Endothelial cell of umbilical vein (primary cell): ENCODE measurements around the gene CFAP61. TPM values are rescaled to one million over a fixed set of nuclear protein-coding genes. Genes with fewer than 3 reads are reported as not detected.

Source experiments
- BruUV-seq: library from RNA; stranded (reverse); fragments of 400-500 nt; replicated peaks from 2 replicates; lab custom pipeline; 2021; lab: Mats Ljungman, UMichigan
- CTCF ChIA-PET: fragments of 300-600, 350-600 bp; sonication (Branson Sonifier 250); formaldehyde crosslinking; loops from one replicate; lab custom pipeline; 2021; ENCODE audit warnings: antibody characterized with exemption, inconsistent platforms; lab: Charles Lee
- POLR2A ChIA-PET: fragments of 300-600, 350-600 bp; sonication (Branson Sonifier 250); formaldehyde crosslinking; loops from one replicate; lab custom pipeline; 2021; ENCODE audit warnings: antibody characterized with exemption, inconsistent platforms; lab: Charles Lee
- DNase-seq: peaks from one replicate; pipeline ENCODE4 v3.0.0-alpha.2; 2011; ENCODE audit warnings: low read depth, low spot score
- FAIRE-seq: peaks from 2 replicates; lab custom pipeline; 2011; peaks lifted over from hg19 to GRCh38; lab: Jason Lieb, UNC
- H2AFZ ChIP-seq: 2 replicates; pipeline ENCODE4 v1.6.0; 2012; ENCODE audit warnings: low read depth, low read length, control low read depth, inconsistent platforms
- H3K27ac ChIP-seq: 2 replicates; pipeline ENCODE4 v1.5.1; 2011; ENCODE audit warnings: low read depth, mild to moderate bottlenecking, control low read depth, low read length, moderate library complexity; ENCODE audit not compliant: insufficient read depth
- H3K27me3 ChIP-seq, 2 experiments: 2 replicates each; pipeline versions ENCODE4 v1.6.0 to v1.6.1; 2011; ENCODE audit warnings: low read length in 2 of 2, mixed read lengths in 1 of 2; ENCODE audit not compliant: control insufficient read depth in 2 of 2, insufficient read depth in 2 of 2
- H3K36me3 ChIP-seq, 2 experiments: 2 replicates in 1 of 2; 3 replicates in 1 of 2; pipeline ENCODE4 v1.5.1; 2011; ENCODE audit warnings: low read length in 2 of 2, mild to moderate bottlenecking in 1 of 2, moderate library complexity in 1 of 2; ENCODE audit not compliant: control insufficient read depth in 2 of 2, insufficient read depth in 2 of 2; ENCODE audit errors: extremely low read depth in 1 of 2
- H3K4me1 ChIP-seq: 3 replicates; pipeline ENCODE4 v1.5.1; 2011; ENCODE audit warnings: mild to moderate bottlenecking, low read length; ENCODE audit not compliant: control insufficient read depth, insufficient read depth; ENCODE audit errors: extremely low read depth
- H3K4me2 ChIP-seq: 2 replicates; pipeline ENCODE4 v1.6.1; 2011; ENCODE audit warnings: low read length, control low read depth, mixed read lengths; ENCODE audit not compliant: insufficient read depth
- H3K4me3 ChIP-seq, 3 experiments: fragments of 200-600 bp in 1 of 3; sonication (generic), shearing (Covaris generic) in 1 of 3; replicated peaks in 1 of 3; 2 replicates each; pipeline ENCODE4 v1.5.1; 2011 to 2016; ENCODE audit warnings: control low read depth in 3 of 3, low read length in 3 of 3, mild to moderate bottlenecking in 2 of 3, inconsistent platforms in 1 of 3, low read depth in 1 of 3, moderate library complexity in 1 of 3; ENCODE audit not compliant: insufficient read depth in 1 of 3
- H3K79me2 ChIP-seq: 2 replicates; pipeline ENCODE4 v1.6.0; 2012; ENCODE audit warnings: low read length, inconsistent platforms; ENCODE audit not compliant: control insufficient read depth, insufficient read depth
- H3K9ac ChIP-seq: replicated peaks from 2 replicates; pipeline ENCODE3; 2011; ENCODE audit warnings: low read length, control low read depth; ENCODE audit not compliant: insufficient read depth; ENCODE audit errors: extremely low read depth
- H3K9me1 ChIP-seq: replicated peaks from 3 replicates; pipeline ENCODE4 v1.6.0; 2011; ENCODE audit warnings: mild to moderate bottlenecking, low read length; ENCODE audit not compliant: control insufficient read depth, insufficient read depth; ENCODE audit errors: extremely low read depth
- H3K9me3 ChIP-seq: replicated peaks from 2 replicates; pipeline ENCODE4 v1.5.1; 2012; ENCODE audit warnings: low read length, inconsistent platforms; ENCODE audit not compliant: control insufficient read depth, insufficient read depth
- H4K20me1 ChIP-seq: replicated peaks from 2 replicates; pipeline ENCODE3; 2011; ENCODE audit warnings: mild to moderate bottlenecking, low read length; ENCODE audit not compliant: control insufficient read depth, insufficient read depth; ENCODE audit errors: extremely low read depth
- CTCF ChIP-seq, 2 donors: IDR thresholded peaks; 1 replicate in 1 of 2; 2 replicates in 1 of 2; pipeline ENCODE4 v1.5.1; 2011; ENCODE audit warnings: low read length in 2 of 2, mild to moderate bottlenecking in 2 of 2, moderate library complexity in 2 of 2, control low read depth in 1 of 2, inconsistent platforms in 1 of 2, low read depth in 1 of 2; ENCODE audit not compliant: insufficient read depth in 1 of 2; ENCODE audit errors: extremely low read depth in 1 of 2
- EZH2 ChIP-seq: IDR thresholded peaks from 2 replicates; pipeline ENCODE4 v1.6.1; 2012; ENCODE audit warnings: borderline replicate concordance, low read depth, mild to moderate bottlenecking, moderate library complexity, low read length, inconsistent platforms; ENCODE audit not compliant: severe bottlenecking
- FOS ChIP-seq: IDR thresholded peaks from 2 replicates; pipeline ENCODE4 v1.6.1; 2011; ENCODE audit warnings: mild to moderate bottlenecking, low read length, moderate library complexity, borderline replicate concordance; ENCODE audit not compliant: insufficient read depth
- GATA2 ChIP-seq: IDR thresholded peaks from 2 replicates; pipeline ENCODE4 v1.7.0; 2011; ENCODE audit warnings: low read depth, mild to moderate bottlenecking, moderate library complexity, mixed read lengths, low read length; ENCODE audit not compliant: insufficient read length, insufficient read depth
- JUN ChIP-seq: IDR thresholded peaks from 2 replicates; pipeline ENCODE4 v1.6.1; 2011; ENCODE audit warnings: borderline replicate concordance, low read depth; ENCODE audit not compliant: insufficient read length, insufficient read depth
- MAX ChIP-seq: IDR thresholded peaks from 2 replicates; pipeline ENCODE4 v1.6.1; 2011; ENCODE audit not compliant: insufficient read depth, insufficient read length
- MYC ChIP-seq: IDR thresholded peaks from one replicate; pipeline ENCODE4 v1.6.1; 2011; ENCODE audit warnings: mild to moderate bottlenecking, low read depth, low read length
- POLR2A ChIP-seq: IDR thresholded peaks from 2 replicates; pipeline ENCODE4 v1.6.1; 2012; ENCODE audit warnings: low read depth, mild to moderate bottlenecking, control low read depth, low read length
- POLR2AphosphoS5 ChIP-seq: IDR thresholded peaks from 2 replicates; pipeline ENCODE4 v1.6.1; 2012; ENCODE audit warnings: low read depth, mild to moderate bottlenecking, control low read depth, low read length, moderate library complexity; ENCODE audit not compliant: insufficient read depth
- dilution Hi-C: fragments of 300-500 bp; cut with MboI; formaldehyde crosslinking; loops from one replicate; pipeline ENCODE4 v1.15.0; 2019; ENCODE audit warnings: low sequenced_read_pairs; ENCODE audit not compliant: extremely low pct_ligation_motif_present
- intact Hi-C: fragments of 100-400 bp; cut with micrococcal nuclease; formaldehyde crosslinking; loops from one replicate; pipeline ENCODE4 v1.10.0; 2022
- polyA plus RNA-seq, 4 experiments: library from polyadenylated mRNA; depleted of rRNA in 3 of 4; stranded (reverse) in 3 of 4; unstranded in 1 of 4; fragments of >200 nt; gene quantifications; 2 replicates each; pipeline versions ENCODE4 v1.2.1 to v1.2.3, GENCODE V29; 2011 to 2012; ENCODE audit warnings: missing spikeins in 1 of 4
- total RNA-seq: library from RNA; stranded (reverse); gene quantifications from 2 replicates; pipeline ENCODE4 v1.2.3, GENCODE V29; 2021

The CFAP61 gene
- total and polyA plus RNA-seq, 2 donors (not counting 3 experiments of a cell fraction or from before 2014, with no cell fraction given): not detected

DNA sequence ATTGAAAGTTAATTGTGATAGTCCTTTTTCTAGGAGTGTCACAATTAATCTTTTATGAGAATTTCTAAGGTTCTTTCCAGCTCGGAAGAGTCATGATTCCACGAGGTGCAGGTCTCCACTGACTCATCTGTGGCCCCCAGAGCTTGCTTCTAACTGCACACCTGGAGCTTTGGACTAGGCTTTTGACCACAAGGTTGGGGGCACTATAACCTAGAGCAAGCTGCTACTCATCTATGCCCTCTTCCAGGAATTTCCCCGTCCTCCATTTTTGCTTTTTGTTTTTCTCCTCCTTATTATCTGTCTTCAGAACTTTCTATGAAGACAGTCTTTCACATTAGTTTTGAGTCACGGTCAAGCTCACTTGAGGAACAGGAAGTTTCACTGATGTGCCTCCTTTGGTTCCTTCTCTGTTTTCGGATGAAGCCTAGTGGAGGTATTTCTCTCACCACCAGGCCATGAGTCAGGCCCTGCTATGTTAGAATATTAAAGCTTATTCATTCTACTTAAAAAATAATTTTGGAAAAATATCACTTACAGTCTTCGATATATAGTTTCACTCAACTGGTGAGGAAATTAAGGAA is 196.4 kb downstream of the CFAP61 start:
- DNase-seq: no peak
- FAIRE-seq: no peak
- BruUV-seq: no TSS peak
- TF ChIP-seq MAX (no peak), EZH2 (no peak), JUN (no peak), POLR2A (no peak), POLR2AphosphoS5 (no peak)
- no peak overlapping the region for H3K27ac ChIP-seq
- intact Hi-C loops (no loop called here), dilution Hi-C loops (no loop called here)
- no peaks in the 10 kb centered on the region for H3K9me3 ChIP-seq
- no peaks in the 10 kb centered on the region for H4K20me1 ChIP-seq
- H3K9me1 ChIP-seq: no peaks in the 10 kb centered on the region
- H3K4me1 ChIP-seq: no peaks in the 10 kb centered on the region
- no peak overlapping the region for H3K9ac ChIP-seq
- H3K36me3 ChIP-seq: no peaks in the 10 kb centered on the region
- H3K4me2 ChIP-seq: no peak overlapping the region
- no peak overlapping the region for H2AFZ ChIP-seq
- ChIA-PET CTCF (interaction anchor here (1.0 kb wide), 1 partner anchor 9 kb away, joined by 4 read pairs; no protein-coding TSS in a partner anchor), POLR2A (no interaction called here)
- no peaks in the 10 kb centered on the region for H3K27me3 ChIP-seq
- H3K4me3 ChIP-seq: no peak overlapping the region
- H3K79me2 ChIP-seq: no peaks in the 10 kb centered on the region

DNA sequence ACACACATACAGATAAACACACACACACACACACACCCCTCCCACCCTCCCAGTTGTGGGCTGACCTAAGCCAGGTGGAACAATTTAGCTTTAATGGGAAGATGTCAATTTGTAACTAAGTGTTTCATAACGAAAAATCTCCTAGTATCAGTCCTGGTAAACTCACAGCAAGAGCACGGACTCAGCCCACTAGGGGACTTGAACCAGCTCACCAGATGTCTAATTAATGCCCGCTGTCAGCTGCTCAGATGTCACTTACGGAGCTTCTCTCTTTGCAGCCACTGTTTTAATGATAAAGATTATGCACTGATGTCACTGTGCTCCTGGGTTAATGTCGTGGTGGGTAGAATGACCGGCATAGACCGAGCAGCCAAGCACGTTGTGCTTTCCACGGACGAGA is 199.0 kb downstream of the CFAP61 start:
- Histone ChIP-seq H3K9me1 (no peaks in the 10 kb centered on the region), H4K20me1 (no peaks in the 10 kb centered on the region), H3K4me3 (no peak overlapping the region), H3K9me3 (no peaks in the 10 kb centered on the region), H3K79me2 (no peaks in the 10 kb centered on the region), H3K27me3 (no peaks in the 10 kb centered on the region), H3K4me2 (no peak overlapping the region), H3K4me1 (no peaks in the 10 kb centered on the region), H3K27ac (no peak overlapping the region), H3K36me3 (no peaks in the 10 kb centered on the region), H2AFZ (no peak overlapping the region), H3K9ac (no peak overlapping the region)
- no peak for FAIRE-seq
- no peak for TF ChIP-seq CTCF (IDR thresholded peaks at IDR 0.05; ENCODE audit: extremely low read depth in 1 of 2, insufficient read depth in 1 of 2, low read depth in 1 of 2, low read length in 2 of 2)
- no peak for TF ChIP-seq MAX
- TF ChIP-seq EZH2: no peak
- TF ChIP-seq JUN: no peak
- TF ChIP-seq POLR2AphosphoS5: no peak
- TF ChIP-seq POLR2A: no peak
- TF ChIP-seq GATA2: no peak
- no peak for TF ChIP-seq MYC
- no peak for TF ChIP-seq FOS
- POLR2A ChIA-PET: no interaction called here
- DNase-seq: no peak
- CTCF ChIA-PET: interaction anchor here (1.3 kb wide), 1 partner anchor 14 kb away, joined by 4 read pairs; no protein-coding TSS in a partner anchor
- dilution Hi-C loops (no loop called here), intact Hi-C loops (no loop called here)
- no TSS peak for BruUV-seq
